OCI-LY3 (cell line): ENCODE measurements around the gene CTDSPL2.

Experiments used
- H2AFZ ChIP-seq: fragments of 200-600, 300-600 bp; shearing (Covaris generic); 2 replicates; pipeline ENCODE4 v1.6.0; 2014; ENCODE audit warnings: antibody characterized with exemption, low read depth, low read length
- H3K27ac ChIP-seq: fragments of 200-600, 300-600 bp; sonication (generic); 2 replicates; pipeline ENCODE4 v1.5.1; 2014; ENCODE audit warnings: mild to moderate bottlenecking, low read length, moderate library complexity, mixed read lengths
- H3K27me3 ChIP-seq: fragments of 200-600, 300-600 bp; sonication (generic); 2 replicates; pipeline ENCODE4 v1.6.1; 2014; ENCODE audit warnings: low read depth, low read length, mixed read lengths
- H3K36me3 ChIP-seq: fragments of 200-600, 300-600 bp; sonication (generic); replicated peaks from 2 replicates; pipeline ENCODE3; 2014; ENCODE audit warnings: low read depth, low read length, mixed read lengths
- H3K4me1 ChIP-seq: fragments of 300-600, 200-600 bp; sonication (generic); 2 replicates; pipeline ENCODE4 v1.6.1; 2014; ENCODE audit warnings: low read length, mixed read lengths
- H3K4me2 ChIP-seq: fragments of 200-600, 300-600 bp; sonication (generic); 2 replicates; pipeline ENCODE4 v1.6.1; 2014; ENCODE audit warnings: low read length, mixed read lengths
- H3K4me3 ChIP-seq: fragments of 300-600, 200-600 bp; sonication (generic); 2 replicates; pipeline ENCODE4 v1.5.1; 2014; ENCODE audit warnings: antibody characterized with exemption, mild to moderate bottlenecking, low read length, moderate library complexity
- H3K79me2 ChIP-seq: fragments of 300-600, 200-600 bp; shearing (Covaris generic); 2 replicates; pipeline ENCODE4 v1.6.1; 2014; ENCODE audit warnings: mild to moderate bottlenecking, low read length, mixed read lengths
- H3K9ac ChIP-seq: fragments of 300-600, 200-600 bp; shearing (Covaris generic); 2 replicates; pipeline ENCODE4 v1.6.0; 2014; ENCODE audit warnings: mild to moderate bottlenecking, low read length, moderate library complexity
- H3K9me3 ChIP-seq: fragments of 200-600, 300-600 bp; shearing (Covaris generic); 2 replicates; pipeline ENCODE4 v1.6.1; 2014; ENCODE audit warnings: low read length, mixed read lengths; ENCODE audit not compliant: insufficient read depth
- H4K20me1 ChIP-seq: fragments of 200-600, 300-600 bp; sonication (generic); 2 replicates; pipeline ENCODE4 v1.6.1; 2016; ENCODE audit warnings: low read length, mixed read lengths; ENCODE audit not compliant: insufficient read depth
- EZH2phosphoT487 ChIP-seq: fragments of 200-600 bp; shearing (Covaris generic); IDR thresholded peaks from 2 replicates; pipeline ENCODE4 v1.6.1; 2018; ENCODE audit warnings: antibody characterized with exemption, mixed run types, low read depth
- TF ChIP-seq, protein P1 (sequence below): fragments of 200-600, 300-600 bp; sonication (generic); IDR thresholded peaks from 2 replicates; pipeline ENCODE4 v1.5.1; 2014; ENCODE audit warnings: antibody characterized with exemption, low read length, low read depth

Gene CTDSPL2

DNA sequence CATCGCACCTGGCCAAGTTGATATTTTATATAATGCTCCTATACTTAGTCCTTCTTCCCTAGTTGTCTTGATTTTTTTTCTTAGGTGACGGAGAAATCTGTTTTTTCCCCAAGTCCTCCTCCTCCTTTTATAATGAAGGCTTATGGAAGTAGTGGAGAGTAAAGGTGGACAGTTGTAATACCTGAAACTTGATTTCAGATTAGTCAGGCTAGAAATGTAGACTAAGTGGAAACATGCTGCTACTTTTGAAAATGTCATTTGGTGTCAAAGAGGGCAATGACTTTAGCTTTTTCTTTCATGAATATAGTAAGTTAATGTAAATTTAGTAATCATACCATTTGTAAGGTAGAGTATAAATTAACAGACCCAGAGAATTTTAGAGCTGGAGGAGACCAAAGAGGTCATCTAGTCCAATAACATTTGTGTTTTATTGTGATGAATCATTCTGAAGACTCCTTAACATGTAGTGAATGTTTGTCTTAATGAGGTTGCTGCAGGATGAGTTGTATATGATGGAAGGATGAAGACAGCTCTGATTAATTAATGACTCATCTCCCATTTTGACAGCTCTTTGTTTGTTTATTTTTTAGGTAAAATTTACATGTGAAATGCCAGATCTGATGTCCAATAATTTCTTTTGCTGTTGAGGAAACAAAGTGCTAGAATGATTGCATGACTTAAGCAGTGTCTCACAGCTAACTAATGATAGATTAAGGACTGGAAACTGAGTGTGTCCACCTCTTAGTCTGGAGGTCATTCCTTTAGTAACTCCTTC lies 8.7 kb downstream of the CTDSPL2 start:
- Histone ChIP-seq H3K36me3 (peaks cover 3% of the 10 kb centered on the region), H4K20me1 (peaks cover 58% of the 10 kb centered on the region), H3K9me3 (no peaks in the 10 kb centered on the region), H3K79me2 (peaks cover 100% of the 10 kb centered on the region), H3K4me1 (no peaks in the 10 kb centered on the region), H3K27ac (no peak overlapping the region), H3K4me3 (no peak overlapping the region), H3K27me3 (no peaks in the 10 kb centered on the region), H3K4me2 (no peak overlapping the region), H3K9ac (no peak overlapping the region), H2AFZ (no peak overlapping the region)
- no peak for TF ChIP-seq EZH2phosphoT487
- TF ChIP-seq, protein P1, sequence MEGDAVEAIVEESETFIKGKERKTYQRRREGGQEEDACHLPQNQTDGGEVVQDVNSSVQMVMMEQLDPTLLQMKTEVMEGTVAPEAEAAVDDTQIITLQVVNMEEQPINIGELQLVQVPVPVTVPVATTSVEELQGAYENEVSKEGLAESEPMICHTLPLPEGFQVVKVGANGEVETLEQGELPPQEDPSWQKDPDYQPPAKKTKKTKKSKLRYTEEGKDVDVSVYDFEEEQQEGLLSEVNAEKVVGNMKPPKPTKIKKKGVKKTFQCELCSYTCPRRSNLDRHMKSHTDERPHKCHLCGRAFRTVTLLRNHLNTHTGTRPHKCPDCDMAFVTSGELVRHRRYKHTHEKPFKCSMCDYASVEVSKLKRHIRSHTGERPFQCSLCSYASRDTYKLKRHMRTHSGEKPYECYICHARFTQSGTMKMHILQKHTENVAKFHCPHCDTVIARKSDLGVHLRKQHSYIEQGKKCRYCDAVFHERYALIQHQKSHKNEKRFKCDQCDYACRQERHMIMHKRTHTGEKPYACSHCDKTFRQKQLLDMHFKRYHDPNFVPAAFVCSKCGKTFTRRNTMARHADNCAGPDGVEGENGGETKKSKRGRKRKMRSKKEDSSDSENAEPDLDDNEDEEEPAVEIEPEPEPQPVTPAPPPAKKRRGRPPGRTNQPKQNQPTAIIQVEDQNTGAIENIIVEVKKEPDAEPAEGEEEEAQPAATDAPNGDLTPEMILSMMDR, result no peak

DNA sequence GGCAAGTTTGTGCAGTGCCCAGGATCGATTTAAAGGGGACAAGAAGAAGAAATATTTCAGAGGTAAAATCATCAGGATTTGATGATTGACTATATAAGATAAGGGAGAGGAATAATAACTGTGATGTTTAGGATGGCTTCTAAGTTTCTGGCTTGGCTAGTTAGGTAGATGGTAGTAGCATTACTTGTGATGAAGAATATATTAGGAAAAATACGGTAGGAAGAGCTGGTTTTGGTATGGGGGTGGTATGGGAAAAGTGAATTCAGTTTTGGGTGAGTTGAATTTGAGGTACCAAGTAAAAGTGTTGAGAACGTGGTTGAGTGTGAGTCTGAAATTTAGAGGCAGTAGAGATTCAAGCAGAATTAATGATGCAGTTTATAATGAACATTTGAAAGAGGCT lies 11.0 kb downstream of the CTDSPL2 start:
- Histone ChIP-seq H3K4me3 (no peak overlapping the region), H3K79me2 (peaks cover 100% of the 10 kb centered on the region), H3K9me3 (no peaks in the 10 kb centered on the region), H3K9ac (no peak overlapping the region), H4K20me1 (peaks cover 71% of the 10 kb centered on the region), H3K4me1 (no peaks in the 10 kb centered on the region), H3K27ac (no peak overlapping the region), H3K27me3 (no peaks in the 10 kb centered on the region), H3K36me3 (peaks cover 12% of the 10 kb centered on the region), H3K4me2 (no peak overlapping the region), H2AFZ (no peak overlapping the region)
- TF ChIP-seq, protein P1, result no peak
- no peak for TF ChIP-seq EZH2phosphoT487

DNA sequence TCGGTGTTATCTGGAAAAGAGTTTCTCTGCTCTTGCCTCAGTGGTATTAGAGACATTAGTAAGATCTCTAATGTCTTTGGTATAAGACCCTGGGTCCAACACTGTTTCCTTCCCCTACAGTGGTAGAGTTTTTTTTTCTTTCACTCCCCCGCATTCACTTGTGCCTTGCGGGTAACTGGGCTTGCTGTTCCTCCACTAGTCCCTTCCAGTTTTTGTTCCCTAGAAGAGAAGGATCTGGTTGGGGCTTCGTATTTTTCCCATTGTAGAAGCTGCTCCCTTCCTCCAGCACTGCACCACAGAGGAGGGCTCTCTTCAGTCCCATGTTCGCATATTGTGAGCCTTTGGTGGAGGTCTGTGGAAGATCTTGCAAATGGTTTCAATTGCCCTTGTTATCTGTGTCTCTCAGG lies 13.7 kb downstream of the CTDSPL2 start:
- Histone ChIP-seq H4K20me1 (peaks cover 66% of the 10 kb centered on the region), H3K27ac (no peak overlapping the region), H3K79me2 (peaks cover 98% of the 10 kb centered on the region), H3K9ac (no peak overlapping the region), H3K4me1 (no peaks in the 10 kb centered on the region), H3K9me3 (no peaks in the 10 kb centered on the region), H2AFZ (no peak overlapping the region), H3K4me3 (no peak overlapping the region), H3K4me2 (no peak overlapping the region), H3K27me3 (no peaks in the 10 kb centered on the region), H3K36me3 (peaks cover 16% of the 10 kb centered on the region)
- TF ChIP-seq, protein P1, result no peak
- TF ChIP-seq EZH2phosphoT487, result no peak

DNA sequence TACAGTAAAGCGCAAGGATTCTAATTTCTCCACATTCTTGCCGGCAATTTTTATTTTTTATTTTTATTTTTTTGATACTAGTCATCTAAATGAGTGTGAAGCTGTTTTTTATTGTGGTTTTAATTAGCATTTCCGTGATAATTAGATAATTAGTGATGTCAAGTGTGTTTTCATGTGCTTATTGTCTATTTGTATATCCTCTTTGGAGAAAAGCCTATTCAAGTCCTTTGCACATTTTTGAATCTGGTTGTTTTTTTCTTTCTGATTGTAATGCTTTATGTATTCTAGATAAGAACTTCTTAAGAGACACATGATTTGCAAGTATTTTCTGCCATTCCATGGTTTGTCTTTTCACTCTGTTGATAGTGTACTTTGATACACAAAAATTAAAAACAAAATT lies 16.1 kb downstream of the CTDSPL2 start:
- H3K4me2 ChIP-seq, result no peak overlapping the region
- H3K9ac ChIP-seq, result no peak overlapping the region
- no peak overlapping the region for H2AFZ ChIP-seq
- H3K4me1 ChIP-seq, result no peaks in the 10 kb centered on the region
- H4K20me1 ChIP-seq, result peaks cover 54% of the 10 kb centered on the region
- H3K9me3 ChIP-seq, result no peaks in the 10 kb centered on the region
- H3K36me3 ChIP-seq, result peaks cover 23% of the 10 kb centered on the region
- no peak overlapping the region for H3K4me3 ChIP-seq
- H3K79me2 ChIP-seq, result peaks cover 97% of the 10 kb centered on the region
- H3K27ac ChIP-seq, result no peak overlapping the region
- H3K27me3 ChIP-seq, result no peaks in the 10 kb centered on the region
- TF ChIP-seq, protein P1, result no peak
- TF ChIP-seq EZH2phosphoT487, result no peak
